HG02970 (cell line): ENCODE results near the gene KRT75.
"Not testable (repeated sequence)": the region's sequence is repeated elsewhere in the genome, so short reads cannot be mapped to it uniquely, and the experiment has no call there.

Experiments used
- ATAC-seq: cut with Tn5 transposase; IDR thresholded peaks from one replicate; pipeline ENCODE4 v1.9.1; 2021; ENCODE audit warnings: mild to moderate bottlenecking, moderate library complexity, moderate number of reproducible peaks; ENCODE audit not compliant: unreplicated experiment, low FRiP score

Gene KRT75

GRCh38 chr12:52418576-52419110 lies 15.5 kb downstream of the KRT75 start:
- ATAC-seq: no peak

DNA sequence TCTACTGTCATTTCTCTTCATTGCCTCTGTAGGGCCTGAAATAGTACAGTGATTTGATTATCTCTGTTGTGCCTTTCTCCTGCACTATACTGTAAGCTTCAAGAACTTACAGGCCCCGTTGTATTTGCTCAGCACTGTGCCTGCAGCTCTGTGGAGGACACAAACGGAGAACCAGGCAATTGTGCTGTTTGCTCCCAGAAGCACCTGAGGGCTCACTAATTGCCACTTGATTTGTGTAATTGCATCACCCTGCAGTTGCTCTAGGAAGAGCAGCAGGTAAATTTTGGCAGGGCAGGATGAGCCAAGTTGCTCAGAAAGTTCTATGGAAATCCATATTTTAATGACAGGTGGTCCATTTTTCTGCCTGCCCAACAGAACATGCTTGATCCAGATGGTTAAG lies 16.4 kb downstream of the KRT75 start:
- no peak for ATAC-seq

- no peak for ATAC-seq
Measured at GRCh38 chr12:52416795-52417194, 17.4 kb downstream of the KRT75 start.

DNA sequence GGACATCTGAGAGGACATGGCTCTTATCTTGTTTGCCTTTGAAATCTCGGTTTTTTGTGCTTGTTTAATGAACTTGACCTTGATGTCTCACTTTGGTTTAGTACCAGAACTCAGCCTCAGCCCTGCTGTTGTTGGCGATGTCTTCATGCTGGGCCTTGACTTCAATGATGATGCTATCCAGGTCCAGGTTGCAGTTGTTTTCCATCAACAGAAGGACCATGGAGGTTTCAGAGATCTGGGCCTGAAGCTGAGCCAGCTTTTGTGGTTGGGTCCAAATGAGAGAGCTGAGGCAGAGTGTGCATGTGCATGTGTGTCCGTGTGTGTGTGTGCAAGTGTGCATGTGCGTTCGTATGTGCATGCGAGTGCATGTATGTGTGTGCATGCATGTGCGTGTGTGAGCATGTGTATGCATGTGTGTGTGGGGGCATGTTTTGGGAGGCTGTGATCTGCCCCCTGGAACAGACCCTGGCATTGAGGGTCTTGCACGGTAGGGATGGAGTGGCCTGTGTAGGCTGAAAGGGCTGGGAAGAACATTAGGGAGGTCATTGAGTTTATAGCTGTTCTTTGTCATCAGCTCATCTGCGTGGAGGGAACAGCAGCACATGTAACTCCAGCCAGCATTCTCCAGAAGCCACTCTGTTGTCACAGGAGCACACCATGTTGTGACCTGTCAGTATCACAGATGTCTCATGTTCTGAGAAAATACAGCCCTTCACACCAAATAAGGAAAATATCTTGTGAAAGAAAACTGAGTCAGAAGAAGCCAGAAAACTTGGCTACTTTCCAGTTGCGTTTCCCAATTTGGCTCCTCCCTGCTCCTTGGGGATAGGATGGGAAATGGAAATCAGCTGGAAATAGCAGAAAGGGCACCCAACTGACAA lies 18.1 kb downstream of the KRT75 start:
- no peak for ATAC-seq

- ATAC-seq: no peak
Measured at GRCh38 chr12:52414936-52415335, 19.2 kb downstream of the KRT75 start.

DNA sequence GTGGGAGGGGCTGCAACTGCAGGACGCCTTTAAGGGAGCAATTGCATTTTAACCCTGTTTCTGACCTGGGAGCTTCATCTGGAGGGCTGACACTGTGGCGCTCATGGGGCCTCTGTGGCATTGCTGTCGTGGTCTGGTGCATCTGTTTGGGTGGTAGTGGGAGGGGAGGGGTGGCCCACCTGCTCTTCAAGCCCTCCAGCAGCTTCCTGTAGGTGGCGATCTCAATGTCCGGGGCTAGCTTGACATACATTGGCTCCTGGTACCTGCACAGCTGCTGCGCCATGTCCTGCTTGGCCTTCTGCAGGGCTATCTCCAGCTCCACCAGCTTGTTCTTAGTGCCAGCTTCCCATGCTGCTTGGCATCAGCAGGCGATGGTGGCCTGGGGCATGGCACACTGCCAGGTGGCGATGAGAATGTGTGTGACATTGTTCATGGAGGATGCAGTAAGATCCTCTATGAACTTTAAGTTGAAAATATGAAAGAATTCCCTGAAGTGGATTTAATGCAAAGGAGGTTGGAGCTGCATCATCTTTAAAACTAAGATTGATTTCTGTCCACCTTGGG lies 20.3 kb downstream of the KRT75 start:
- ATAC-seq: no peak

DNA sequence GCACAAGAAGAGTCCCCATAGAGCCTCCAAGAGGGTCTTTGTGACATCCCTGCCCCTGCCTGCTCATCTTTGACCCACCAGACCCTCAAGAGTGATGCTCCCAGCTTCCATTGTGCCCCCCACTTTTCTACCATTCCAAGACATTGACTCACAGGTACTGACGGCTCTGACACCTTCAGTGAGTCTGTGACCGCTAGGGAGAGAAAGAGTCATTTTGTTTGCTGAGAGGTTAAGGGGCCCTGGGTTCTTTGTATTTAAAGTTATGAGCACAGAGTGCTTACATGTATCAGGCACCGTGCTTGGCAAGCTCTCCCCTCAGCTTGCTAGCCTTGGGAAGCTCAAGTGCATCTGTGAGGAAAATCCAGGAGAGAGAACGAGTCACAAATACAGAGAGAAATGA lies 21.0 kb downstream of the KRT75 start:
- ATAC-seq: no peak

GRCh38 chr12:52411815-52412214 lies 22.4 kb downstream of the KRT75 start:
- ATAC-seq: no peak

DNA sequence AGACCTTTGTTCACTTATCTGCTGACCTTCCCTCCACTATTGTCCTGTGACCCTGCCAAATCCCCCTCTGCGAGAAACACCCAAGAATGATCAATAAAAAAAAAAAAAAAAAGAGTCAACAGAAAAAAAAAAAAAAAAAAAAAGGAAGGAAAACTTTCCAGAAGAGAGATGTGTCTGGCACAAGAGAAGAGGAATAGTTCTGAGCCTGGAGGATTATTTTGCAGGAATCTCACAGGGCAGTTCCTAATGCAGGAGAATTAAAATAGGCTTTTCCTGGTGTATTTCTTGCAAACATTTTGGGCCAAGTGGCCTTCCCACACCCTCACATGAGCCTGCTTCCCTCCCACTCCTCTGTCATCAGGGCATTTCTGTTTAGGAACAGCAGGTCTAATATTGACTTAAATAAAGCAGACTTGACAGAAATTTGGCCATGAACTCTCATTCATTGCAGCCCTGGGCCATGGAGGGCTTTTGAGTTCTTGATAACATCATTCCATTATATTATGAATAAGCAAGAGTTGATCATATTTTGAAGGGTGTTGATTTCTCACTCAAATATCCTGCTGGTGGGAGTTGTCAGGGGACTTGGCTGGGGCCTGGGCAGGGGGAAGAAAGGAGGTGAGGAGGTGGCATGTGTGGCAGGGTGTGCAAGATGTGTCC lies 23.5 kb downstream of the KRT75 start:
- not testable (repeated sequence) for ATAC-seq

- ATAC-seq: no peak
Measured at GRCh38 chr12:52407918-52408317, 26.3 kb downstream of the KRT75 start.

DNA sequence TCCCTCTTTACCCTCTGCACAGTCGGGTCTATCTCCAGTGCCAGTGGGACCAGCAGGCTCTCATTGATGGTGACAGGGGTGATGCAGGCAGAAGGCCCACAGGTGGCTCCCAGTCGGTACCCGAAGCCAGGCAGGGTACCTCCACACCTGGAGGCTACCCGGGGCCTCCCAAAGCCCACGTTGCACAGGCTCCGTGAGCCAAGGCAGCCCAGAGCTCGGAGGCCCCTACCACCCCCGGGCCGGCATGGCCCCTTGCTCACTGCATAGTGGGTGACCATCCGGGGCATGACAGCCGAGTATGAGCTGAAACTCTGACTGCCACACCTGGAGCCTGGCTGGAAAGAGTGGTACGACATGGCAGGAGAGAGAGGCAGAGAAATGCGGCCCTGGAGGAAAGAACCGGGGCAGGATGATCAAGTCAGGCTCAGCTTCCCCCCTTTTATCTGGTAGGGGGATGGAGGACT lies 28.2 kb downstream of the KRT75 start, which contains the start of gene KRT82:
Gene KRT82 (minus strand): TSS at position 414 of the 464 bp plus-strand sequence. CDS start 58 bp downstream, at position 356.
- no peak for ATAC-seq

DNA sequence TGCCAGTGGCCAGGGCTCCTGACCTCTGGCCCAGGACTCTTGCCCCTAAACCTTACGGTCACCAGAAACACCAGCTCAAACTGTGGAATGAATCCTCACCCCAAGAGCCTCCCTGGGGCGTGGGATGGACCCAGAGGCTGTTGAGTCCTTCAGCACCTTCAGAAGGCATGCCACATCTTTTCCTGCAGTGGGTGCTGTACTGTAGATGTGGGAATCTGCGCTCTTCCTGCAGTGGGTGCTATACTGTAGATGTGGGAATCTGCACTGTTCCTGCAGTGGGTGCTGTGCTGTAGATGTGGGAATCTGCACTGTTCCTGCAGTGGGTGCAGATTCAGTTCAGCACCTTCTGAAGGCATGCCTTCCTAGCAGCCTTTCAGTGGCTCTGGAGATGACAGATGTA lies 29.2 kb downstream of the KRT75 start:
- ATAC-seq: no peak

GRCh38 chr12:52403561-52403960 lies 30.6 kb downstream of the KRT75 start:
- ATAC-seq: no peak

- ATAC-seq: no peak
Measured at GRCh38 chr12:52402873-52403540, 31.2 kb downstream of the KRT75 start.

GRCh38 chr12:52402377-52402776 lies 31.8 kb downstream of the KRT75 start:
- no peak for ATAC-seq

GRCh38 chr12:52401926-52402325 lies 32.2 kb downstream of the KRT75 start:
- no peak for ATAC-seq

GRCh38 chr12:52401526-52401925 lies 32.6 kb downstream of the KRT75 start:
- ATAC-seq: no peak

DNA sequence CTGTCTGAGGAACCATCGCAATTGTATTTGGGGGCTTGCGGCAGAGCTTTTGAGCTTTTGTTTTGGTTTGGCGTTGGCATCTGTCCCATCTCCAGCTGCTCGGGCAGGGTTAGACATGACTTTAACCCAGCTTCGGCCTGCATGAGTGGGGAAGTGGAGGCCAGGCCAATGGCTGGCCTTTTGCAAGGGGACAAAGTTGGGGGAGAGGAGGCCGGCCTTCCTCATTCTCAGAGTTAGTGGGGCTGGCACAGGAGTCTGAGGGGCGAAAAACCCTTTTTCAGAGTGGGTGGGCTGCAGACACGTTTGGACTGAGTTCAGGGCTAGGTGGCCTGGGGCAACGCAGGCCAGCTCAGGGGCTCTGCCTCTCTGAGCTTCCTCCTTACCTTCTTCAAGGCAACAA lies 33.3 kb downstream of the KRT75 start:
- ATAC-seq: no peak

DNA sequence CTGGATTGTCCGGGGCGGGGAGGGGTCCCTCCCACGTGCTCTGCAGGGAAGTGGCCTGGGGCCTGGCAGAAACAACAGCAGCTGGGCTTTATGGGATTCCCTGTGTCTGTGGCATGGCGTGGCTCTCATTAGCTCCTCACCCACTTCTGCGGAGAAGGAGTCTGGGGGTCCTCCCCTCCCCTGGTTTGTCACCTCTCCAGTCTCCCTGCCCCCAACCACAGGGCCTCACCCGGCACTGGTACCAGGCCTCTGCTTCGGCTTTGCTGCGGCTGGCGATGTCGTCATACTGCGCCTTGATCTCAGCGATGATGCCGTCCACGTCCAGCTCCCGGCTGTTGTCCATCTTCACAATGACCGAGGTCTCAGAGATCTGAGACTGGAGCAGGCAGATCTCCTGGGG lies 34.4 kb downstream of the KRT75 start:
- ATAC-seq: no peak

- no peak for ATAC-seq
Measured at GRCh38 chr12:52398176-52398575, 36.0 kb downstream of the KRT75 start.

DNA sequence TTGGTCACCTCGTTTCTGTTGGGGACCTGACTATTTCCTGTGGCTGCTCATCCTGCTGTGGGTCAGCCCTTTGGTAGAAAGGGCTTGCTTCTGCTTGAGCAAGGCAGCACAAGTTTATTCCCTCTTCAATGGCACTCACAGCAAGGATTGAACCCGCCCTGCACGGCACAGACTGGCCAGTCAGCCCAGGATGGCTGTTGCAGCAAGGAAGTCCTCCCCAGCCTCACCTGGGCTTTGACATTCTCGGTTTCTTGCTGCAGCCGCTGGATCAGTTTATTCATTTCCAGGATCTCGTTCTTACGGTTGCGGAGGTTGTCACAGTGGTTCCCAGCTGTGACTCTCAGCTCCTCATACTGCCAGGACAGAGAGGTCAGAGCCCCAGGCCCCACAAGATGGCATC lies 37.5 kb downstream of the KRT75 start:
- ATAC-seq: no peak
